Transverse colon (tissue), 4 donors: ENCODE results near the gene HDGFL3. TPM values are rescaled to one million over a fixed set of nuclear protein-coding genes. Genes with fewer than 3 reads are reported as not detected.

ENCODE experiments used
- DNase-seq: peaks from one replicate; pipeline ENCODE4 v3.0.0-alpha.2; 2019
- H3K27ac ChIP-seq, 4 donors: fragments of 200-600 bp; sonication (generic); 2 replicates each; pipeline ENCODE4 v1.5.1; 2016 to 2018; ENCODE audit warnings: inconsistent platforms in 4 of 4
- H3K27me3 ChIP-seq: fragments of 200-600 bp; sonication (generic); 2 replicates; pipeline ENCODE4 v1.5.1; 2017; ENCODE audit warnings: inconsistent platforms
- H3K36me3 ChIP-seq, 4 donors: fragments of 200-600 bp; sonication (generic); 2 replicates each; pipeline ENCODE4 v1.5.1; 2017 to 2019; ENCODE audit warnings: inconsistent platforms in 4 of 4
- H3K4me1 ChIP-seq, 4 donors: fragments of 200-600 bp; sonication (generic); 2 replicates each; pipeline ENCODE4 v1.5.1; 2017 to 2020; ENCODE audit warnings: inconsistent platforms in 4 of 4
- H3K4me3 ChIP-seq, 4 donors: fragments of 200-600 bp; sonication (generic); 1 replicate in 1 of 4; 2 replicates in 3 of 4; pipeline versions ENCODE4 v1.5.1 to v1.6.1; 2017 to 2019; ENCODE audit warnings: inconsistent platforms in 4 of 4
- H3K9me3 ChIP-seq, 2 donors: fragments of 200-600 bp; sonication (generic); 2 replicates each; pipeline ENCODE4 v1.5.1; 2017 to 2019; ENCODE audit warnings: inconsistent platforms in 2 of 2
- EP300 ChIP-seq: sonication (generic); formaldehyde crosslinking; IDR thresholded peaks from one replicate; pipeline ENCODE4 v1.6.1; 2017; ENCODE audit warnings: antibody characterized with exemption, low read depth
- POLR2A ChIP-seq: fragments of 450-650 bp; IDR thresholded peaks from one replicate; pipeline ENCODE4 v1.6.1; 2016; ENCODE audit warnings: antibody characterized with exemption, mild to moderate bottlenecking, moderate library complexity
- POLR2AphosphoS5 ChIP-seq, 3 donors: sonication (generic); formaldehyde crosslinking; IDR thresholded peaks; one replicate each; pipeline ENCODE4 v1.6.1; 2016; ENCODE audit warnings: antibody characterized with exemption in 3 of 3
- WGBS, 2 donors: methylation state at CpG; one replicate each; pipeline ENCODE4 v1.1.5; 2018; ENCODE audit warnings: low coverage in 1 of 2; 5-methylcytosine and 5-hydroxymethylcytosine counted together
- in situ Hi-C, 4 donors: fragments of 200-750 bp; cut with MboI; loops; one replicate each; pipeline versions ENCODE4 v1.15.0 to v1.15.1; 2017; ENCODE audit warnings: low sequenced_read_pairs in 3 of 4, low pct_ligation_motif_present in 1 of 4, low pct_unique_long_range_greater_than_20kb in 1 of 4
- intact Hi-C: fragments of 100-400 bp; cut with DNase I; formaldehyde crosslinking; loops from one replicate; pipeline ENCODE4 v1.15.1; 2023; ENCODE audit warnings: low total_unique reads
- total RNA-seq, 4 donors: library from RNA; depleted of rRNA; stranded (reverse); fragments of >200 nt; gene quantifications; one replicate each; pipeline ENCODE4 v1.1.0, GENCODE V29; 2016
- TF ChIP-seq, protein P1 (sequence below), 5 experiments: fragments of 200-600 bp in 3 of 5; fragments of 450-650 bp in 2 of 5; sonication (generic) in 3 of 5; IDR thresholded peaks; 1 replicate in 2 of 5; 2 replicates in 3 of 5; pipeline ENCODE4 v1.5.1; 2016 to 2017; ENCODE audit warnings: antibody characterized with exemption in 5 of 5, inconsistent platforms in 3 of 5, mild to moderate bottlenecking in 2 of 5, moderate library complexity in 1 of 5

The HDGFL3 gene
- total RNA-seq, 4 donors from 2014 or later, result 2.6 to 16.5 (median 5.2) TPM

DNA sequence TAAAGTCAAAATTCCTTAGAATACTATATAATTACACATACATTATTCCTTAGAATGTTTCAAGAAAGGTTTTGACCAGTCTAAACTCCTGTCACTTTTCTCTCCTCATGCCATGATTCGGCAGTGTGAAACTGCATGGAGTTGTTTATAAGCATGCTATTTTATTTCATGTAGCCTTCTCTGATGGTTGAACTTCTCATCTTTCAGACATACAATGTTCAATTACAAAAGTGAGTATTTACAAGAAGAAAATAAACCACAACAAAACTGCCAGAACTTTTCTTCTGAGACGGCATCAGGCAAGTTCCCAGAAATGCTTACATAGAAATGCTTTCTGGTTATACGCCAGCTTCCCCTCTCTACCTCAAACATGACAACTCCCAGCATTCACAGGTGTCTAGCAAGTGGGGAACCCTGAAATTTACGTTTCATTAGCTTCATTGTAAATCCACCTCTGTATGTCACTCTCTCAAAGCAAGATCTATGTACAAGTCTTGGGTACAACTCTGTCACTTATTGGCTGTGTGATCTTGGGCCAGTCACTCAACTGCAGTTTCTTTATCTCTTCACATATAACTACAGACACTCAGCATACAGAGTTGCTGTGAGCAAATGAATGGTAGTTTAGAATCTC is 42.7 kb downstream of the HDGFL3 start:
- H3K36me3 ChIP-seq, result no peaks in the 10 kb centered on the region
- intact Hi-C loops (no loop called here), in situ Hi-C loops (no loop called here)
- H3K27me3 ChIP-seq, result no peaks in the 10 kb centered on the region
- TF ChIP-seq POLR2A (no peak), EP300 (no peak), POLR2AphosphoS5 (IDR thresholded peaks at IDR 0.05) (no peak)
- TF ChIP-seq, protein P1, sequence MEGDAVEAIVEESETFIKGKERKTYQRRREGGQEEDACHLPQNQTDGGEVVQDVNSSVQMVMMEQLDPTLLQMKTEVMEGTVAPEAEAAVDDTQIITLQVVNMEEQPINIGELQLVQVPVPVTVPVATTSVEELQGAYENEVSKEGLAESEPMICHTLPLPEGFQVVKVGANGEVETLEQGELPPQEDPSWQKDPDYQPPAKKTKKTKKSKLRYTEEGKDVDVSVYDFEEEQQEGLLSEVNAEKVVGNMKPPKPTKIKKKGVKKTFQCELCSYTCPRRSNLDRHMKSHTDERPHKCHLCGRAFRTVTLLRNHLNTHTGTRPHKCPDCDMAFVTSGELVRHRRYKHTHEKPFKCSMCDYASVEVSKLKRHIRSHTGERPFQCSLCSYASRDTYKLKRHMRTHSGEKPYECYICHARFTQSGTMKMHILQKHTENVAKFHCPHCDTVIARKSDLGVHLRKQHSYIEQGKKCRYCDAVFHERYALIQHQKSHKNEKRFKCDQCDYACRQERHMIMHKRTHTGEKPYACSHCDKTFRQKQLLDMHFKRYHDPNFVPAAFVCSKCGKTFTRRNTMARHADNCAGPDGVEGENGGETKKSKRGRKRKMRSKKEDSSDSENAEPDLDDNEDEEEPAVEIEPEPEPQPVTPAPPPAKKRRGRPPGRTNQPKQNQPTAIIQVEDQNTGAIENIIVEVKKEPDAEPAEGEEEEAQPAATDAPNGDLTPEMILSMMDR (IDR thresholded peaks at IDR 0.05), result no peak
- H3K9me3 ChIP-seq, result peaks cover 0 to 10% of the 10 kb centered on the region in 2 donors
- no peaks in the 10 kb centered on the region for H3K4me1 ChIP-seq
- no peak for DNase-seq
- H3K4me3 ChIP-seq, result no peak overlapping the region
- no peak overlapping the region for H3K27ac ChIP-seq
- WGBS, 2 donors, result 78 to 85% methylated on average over 3 to 4 of the region's 4 CpGs

DNA sequence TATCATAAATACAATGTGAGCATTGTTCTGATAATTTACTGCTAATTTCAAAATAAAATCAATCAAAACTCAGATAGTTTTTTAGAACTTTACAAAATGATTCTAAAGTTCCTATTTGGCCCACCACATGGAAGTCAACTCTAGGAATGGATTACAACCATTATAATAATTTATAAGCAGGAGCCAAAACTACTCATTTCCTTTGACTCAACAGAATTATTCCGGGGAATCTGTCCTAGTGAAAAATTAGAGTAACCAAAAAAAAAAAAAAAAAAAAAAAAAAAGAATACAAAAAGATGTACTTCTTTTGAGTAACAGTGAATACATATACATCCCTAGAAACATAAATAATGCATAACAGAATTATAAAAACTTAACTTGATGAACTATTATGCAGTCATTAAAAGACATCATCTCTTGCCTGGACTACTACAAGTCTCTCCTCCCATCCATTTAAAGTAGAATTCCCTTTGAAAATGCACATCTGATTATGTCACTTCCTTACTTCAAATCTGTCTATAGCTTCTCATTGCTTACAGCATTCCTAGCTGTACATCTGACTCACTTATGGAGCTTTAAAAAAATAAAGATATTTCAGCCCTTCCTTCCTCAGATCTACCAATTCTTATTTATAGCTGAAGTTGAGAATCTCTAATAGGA is 43.4 kb downstream of the HDGFL3 start:
- no peaks in the 10 kb centered on the region for H3K36me3 ChIP-seq
- TF ChIP-seq POLR2AphosphoS5 (IDR thresholded peaks at IDR 0.05) (no peak), EP300 (no peak), POLR2A (no peak)
- TF ChIP-seq, protein P1 (IDR thresholded peaks at IDR 0.05), result no peak
- H3K4me1 ChIP-seq, result no peaks in the 10 kb centered on the region
- H3K27ac ChIP-seq, result no peak overlapping the region
- H3K9me3 ChIP-seq, result peaks cover 0 to 10% of the 10 kb centered on the region in 2 donors
- intact Hi-C loops, result no loop called here
- DNase-seq, result no peak
- 71 to 77% methylated on average over 1 of the region's 1 CpG for WGBS, 2 donors
- no peaks in the 10 kb centered on the region for H3K27me3 ChIP-seq
- H3K4me3 ChIP-seq, result no peak overlapping the region
- in situ Hi-C loops, result no loop called here

DNA sequence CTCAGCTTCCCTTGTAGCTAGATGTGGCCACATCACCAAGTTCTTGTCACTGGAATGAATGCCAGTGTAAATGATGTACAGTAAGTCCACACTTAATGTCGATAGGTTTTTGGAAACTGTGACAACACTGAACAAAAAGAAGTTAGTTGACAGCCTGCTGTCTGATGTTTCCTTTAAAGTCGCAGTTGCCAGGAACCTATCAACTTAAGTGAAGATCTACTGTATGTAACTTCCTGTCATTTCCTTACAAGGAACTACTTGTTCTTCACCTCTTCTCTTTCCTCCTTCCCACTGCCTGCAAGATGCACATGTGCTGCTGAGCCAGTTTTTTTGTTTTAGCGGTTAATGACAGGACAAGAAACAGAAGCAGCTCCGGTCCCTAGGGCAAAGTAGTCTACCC is 44.6 kb downstream of the HDGFL3 start:
- DNase-seq, result no peak
- intact Hi-C loops, result no loop called here

DNA sequence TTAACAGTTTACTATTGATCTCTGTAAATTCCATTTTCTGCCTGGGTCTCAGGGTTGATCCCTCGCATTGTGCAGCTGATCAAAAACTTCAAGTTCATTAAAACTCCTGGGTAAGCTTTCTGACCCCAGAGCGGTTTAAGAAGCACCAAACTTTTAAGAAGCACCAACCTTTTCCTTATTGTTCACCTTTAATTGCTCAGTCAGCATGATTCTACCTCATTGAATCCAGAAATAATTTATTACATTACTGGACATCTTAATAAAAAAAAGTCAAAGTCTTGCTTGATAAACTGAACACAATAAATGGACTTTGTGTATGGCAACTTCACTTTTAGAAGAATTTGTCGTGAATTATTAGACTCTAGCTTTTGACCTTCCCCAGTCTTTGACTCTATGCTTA is 46.9 kb downstream of the HDGFL3 start:
- TF ChIP-seq POLR2AphosphoS5 (IDR thresholded peaks at IDR 0.05) (no peak), POLR2A (no peak), EP300 (no peak)
- TF ChIP-seq, protein P1 (IDR thresholded peaks at IDR 0.05), result no peak
- no peak for DNase-seq
- intact Hi-C loops (no loop called here), in situ Hi-C loops (no loop called here)
- no peaks in the 10 kb centered on the region for H3K36me3 ChIP-seq
- no peak overlapping the region for H3K4me3 ChIP-seq
- H3K4me1 ChIP-seq, result no peaks in the 10 kb centered on the region
- 92 to 96% methylated on average over 3 of the region's 3 CpGs for WGBS, 2 donors
- H3K27ac ChIP-seq, result no peak overlapping the region
- H3K9me3 ChIP-seq, result no peaks in the 10 kb centered on the region
- H3K27me3 ChIP-seq, result no peaks in the 10 kb centered on the region

More for the DNA sequence above, 44.6 kb downstream of the HDGFL3 start:
- in situ Hi-C loops, result no loop called here
- no peaks in the 10 kb centered on the region for H3K4me1 ChIP-seq
- no peak for TF ChIP-seq POLR2AphosphoS5 (IDR thresholded peaks at IDR 0.05)
- TF ChIP-seq POLR2A, result no peak
- no peak for TF ChIP-seq EP300
- TF ChIP-seq, protein P1 (IDR thresholded peaks at IDR 0.05), result no peak
- WGBS, 2 donors, result 81 to 95% methylated on average over 4 of the region's 4 CpGs
- no peak overlapping the region for H3K4me3 ChIP-seq
- H3K9me3 ChIP-seq, result peaks cover 0 to 10% of the 10 kb centered on the region in 2 donors
- H3K27ac ChIP-seq, result no peak overlapping the region
- H3K36me3 ChIP-seq, result no peaks in the 10 kb centered on the region
- H3K27me3 ChIP-seq, result no peaks in the 10 kb centered on the region
